ENCODE data around the gene CD274.

The CD274 gene

DNA sequence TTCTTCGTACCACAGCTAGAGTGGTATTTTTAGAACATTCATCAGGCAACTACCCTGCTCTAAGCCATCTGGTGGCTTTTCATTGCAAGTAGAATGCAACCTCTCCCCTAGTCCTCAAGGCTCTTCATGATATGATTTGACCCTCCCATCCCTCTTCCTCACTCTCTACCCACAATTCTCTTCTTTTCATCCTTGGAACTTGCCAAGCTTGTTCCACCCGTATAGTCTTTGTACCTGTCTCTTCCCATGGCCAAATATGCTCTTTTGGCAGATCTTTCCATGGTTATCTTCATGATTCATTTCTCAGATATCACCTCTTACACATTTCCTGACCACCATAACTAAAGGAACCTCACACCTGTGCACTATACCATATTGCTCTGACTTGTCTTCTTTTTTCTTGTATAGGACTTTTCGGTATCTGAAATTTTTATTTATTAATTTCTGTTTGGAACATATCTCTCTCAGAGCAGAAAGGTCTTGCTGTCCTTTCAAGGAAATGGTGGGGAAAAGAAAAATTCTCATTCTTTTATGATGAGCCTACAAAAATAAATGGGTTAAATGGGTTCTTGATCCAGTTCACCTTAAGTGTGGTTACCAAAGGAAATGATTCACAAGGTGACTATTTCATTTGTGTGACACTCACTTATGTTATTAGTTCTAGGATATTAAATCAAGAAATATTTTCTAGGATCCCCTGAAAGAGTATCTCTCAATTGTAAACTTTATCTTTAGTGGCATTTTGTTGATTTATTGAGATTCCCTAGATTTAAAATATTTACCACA lies 3.7 kb upstream of the CD274 start:
- TF ChIP-seq, protein P1, sequence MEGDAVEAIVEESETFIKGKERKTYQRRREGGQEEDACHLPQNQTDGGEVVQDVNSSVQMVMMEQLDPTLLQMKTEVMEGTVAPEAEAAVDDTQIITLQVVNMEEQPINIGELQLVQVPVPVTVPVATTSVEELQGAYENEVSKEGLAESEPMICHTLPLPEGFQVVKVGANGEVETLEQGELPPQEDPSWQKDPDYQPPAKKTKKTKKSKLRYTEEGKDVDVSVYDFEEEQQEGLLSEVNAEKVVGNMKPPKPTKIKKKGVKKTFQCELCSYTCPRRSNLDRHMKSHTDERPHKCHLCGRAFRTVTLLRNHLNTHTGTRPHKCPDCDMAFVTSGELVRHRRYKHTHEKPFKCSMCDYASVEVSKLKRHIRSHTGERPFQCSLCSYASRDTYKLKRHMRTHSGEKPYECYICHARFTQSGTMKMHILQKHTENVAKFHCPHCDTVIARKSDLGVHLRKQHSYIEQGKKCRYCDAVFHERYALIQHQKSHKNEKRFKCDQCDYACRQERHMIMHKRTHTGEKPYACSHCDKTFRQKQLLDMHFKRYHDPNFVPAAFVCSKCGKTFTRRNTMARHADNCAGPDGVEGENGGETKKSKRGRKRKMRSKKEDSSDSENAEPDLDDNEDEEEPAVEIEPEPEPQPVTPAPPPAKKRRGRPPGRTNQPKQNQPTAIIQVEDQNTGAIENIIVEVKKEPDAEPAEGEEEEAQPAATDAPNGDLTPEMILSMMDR (IDR thresholded peaks at IDR 0.05; ENCODE audit: low read length, missing control alignments), result no peak
- H3K4me3 ChIP-seq (replicated peaks; ENCODE audit: low read depth, low read length), result no peak overlapping the region
- no peak for DNase-seq (ENCODE audit: low read depth)

DNA sequence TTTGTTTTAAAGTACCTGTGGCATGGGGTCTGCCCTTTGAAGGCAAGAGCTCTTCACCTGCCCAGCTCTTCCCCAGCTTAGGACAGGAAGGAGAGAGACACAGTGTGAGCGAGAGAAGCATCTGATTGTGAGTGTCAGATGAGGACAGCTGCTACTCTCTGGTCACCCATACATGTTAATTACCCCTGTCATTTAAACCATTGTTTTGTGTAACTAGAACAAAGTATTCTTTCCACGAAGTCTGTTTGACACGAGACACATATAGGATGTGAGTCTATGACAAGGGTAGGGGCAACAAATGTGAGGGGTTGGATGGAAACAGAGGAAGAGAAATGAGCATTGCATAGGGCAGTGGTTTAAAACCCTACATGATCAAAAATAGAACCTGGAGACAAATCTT lies 3.0 kb upstream of the CD274 start:
- no peak for DNase-seq (ENCODE audit: low read depth)
- H3K4me3 ChIP-seq (replicated peaks; ENCODE audit: low read depth, low read length), result no peak overlapping the region
- TF ChIP-seq, protein P1 (IDR thresholded peaks at IDR 0.05; ENCODE audit: low read length, missing control alignments), result no peak

- TF ChIP-seq, protein P1 (IDR thresholded peaks at IDR 0.05; ENCODE audit: low read length, missing control alignments), result no peak
- no peak overlapping the region for H3K4me3 ChIP-seq (replicated peaks; ENCODE audit: low read depth, low read length)
- DNase-seq (ENCODE audit: low read depth), result no peak
Measured at GRCh38 chr9:5448016-5448415, 2.3 kb upstream of the CD274 start.

- DNase-seq (ENCODE audit: low read depth), result no peak
- TF ChIP-seq, protein P1 (IDR thresholded peaks at IDR 0.05; ENCODE audit: low read length, missing control alignments), result no peak
- no peak overlapping the region for H3K4me3 ChIP-seq (replicated peaks; ENCODE audit: low read depth, low read length)
Measured at GRCh38 chr9:5448461-5449435, 1.6 kb upstream of the CD274 start.

DNA sequence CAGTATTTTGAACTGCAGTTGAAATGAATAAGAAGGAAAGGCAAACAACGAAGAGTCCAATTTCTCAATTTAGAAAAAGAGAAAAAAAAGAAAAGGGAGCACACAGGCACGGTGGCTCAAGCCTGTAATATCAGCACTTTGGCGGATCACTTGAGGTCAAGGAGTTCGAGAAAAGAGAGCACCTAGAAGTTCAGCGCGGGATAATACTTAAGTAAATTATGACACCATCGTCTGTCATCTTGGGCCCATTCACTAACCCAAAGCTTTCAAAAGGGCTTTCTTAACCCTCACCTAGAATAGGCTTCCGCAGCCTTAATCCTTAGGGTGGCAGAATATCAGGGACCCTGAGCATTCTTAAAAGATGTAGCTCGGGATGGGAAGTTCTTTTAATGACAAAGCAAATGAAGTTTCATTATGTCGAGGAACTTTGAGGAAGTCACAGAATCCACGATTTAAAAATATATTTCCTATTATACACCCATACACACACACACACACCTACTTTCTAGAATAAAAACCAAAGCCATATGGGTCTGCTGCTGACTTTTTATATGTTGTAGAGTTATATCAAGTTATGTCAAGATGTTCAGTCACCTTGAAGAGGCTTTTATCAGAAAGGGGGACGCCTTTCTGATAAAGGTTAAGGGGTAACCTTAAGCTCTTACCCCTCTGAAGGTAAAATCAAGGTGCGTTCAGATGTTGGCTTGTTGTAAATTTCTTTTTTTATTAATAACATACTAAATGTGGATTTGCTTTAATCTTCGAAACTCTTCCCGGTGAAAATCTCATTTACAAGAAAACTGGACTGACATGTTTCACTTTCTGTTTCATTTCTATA lies 602 bp upstream of the CD274 start:
- TF ChIP-seq, protein P1 (IDR thresholded peaks at IDR 0.05; ENCODE audit: low read length, missing control alignments), result no peak
- H3K4me3 ChIP-seq (replicated peaks; ENCODE audit: low read depth, low read length), result peak overlapping the region; percentile 77
- no peak for DNase-seq (ENCODE audit: low read depth)

DNA sequence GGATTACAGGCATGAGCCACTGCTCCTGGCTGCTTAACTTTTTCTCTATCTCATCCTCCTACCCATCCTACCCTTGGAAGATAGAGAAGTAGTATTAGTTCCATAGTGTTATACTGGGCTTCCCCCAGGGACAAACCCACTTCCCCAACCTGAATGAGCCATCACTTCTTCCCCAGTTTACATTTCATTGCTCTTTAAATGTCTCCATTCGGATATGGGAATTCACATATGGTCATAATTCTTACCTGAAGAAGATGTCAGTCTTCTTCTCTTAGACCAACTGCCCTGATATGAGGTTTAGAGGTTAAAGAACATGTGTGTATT lies 1.9 kb downstream of the CD274 start:
- peak overlapping the region; percentile 13 for H3K4me3 ChIP-seq (replicated peaks; ENCODE audit: low read depth, low read length)
- DNase-seq (ENCODE audit: low read depth), result no peak
- TF ChIP-seq, protein P1 (IDR thresholded peaks at IDR 0.05; ENCODE audit: low read length, missing control alignments), result no peak

Measured in fibroblast of pulmonary artery (primary cell).